A549 (cell line): ENCODE results near the gene ZFP62. TPM values are rescaled to one million over a fixed set of nuclear protein-coding genes. Genes with fewer than 3 reads are reported as not detected.

ENCODE experiments used
- ATAC-seq, 2 experiments: fragments of 200-7000 bp in 1 of 2; fragments of >200 bp in 1 of 2; cut with Nextera tagmentation in 1 of 2; cut with Tn5 transposase in 1 of 2; 3 replicates each; pipeline versions ENCODE4 v1.8.0 to v1.9.1; 2018 to 2020; ENCODE audit warnings: mild to moderate bottlenecking in 1 of 2, moderate library complexity in 1 of 2
- CTCF ChIA-PET: fragments of 300-600 bp; sonication (Branson Sonifier 250); formaldehyde crosslinking; extraction: SDS; loops from one replicate; lab custom pipeline; 2021; ENCODE audit warnings: antibody characterized with exemption, inconsistent platforms; lab: Yijun Ruan, JAX
- POLR2A ChIA-PET: fragments of 350-600 bp; formaldehyde crosslinking; extraction: SDS; loops from one replicate; lab custom pipeline; 2021; ENCODE audit warnings: antibody characterized with exemption, inconsistent platforms; lab: Yijun Ruan, JAX
- DNase-seq, 2 experiments: peaks; one replicate each; pipeline versions ENCODE4 v3.0.0 to v3.0.0-alpha.2; 2011 to 2016; ENCODE audit warnings: low read depth in 1 of 2, low spot score in 1 of 2
- FAIRE-seq: peaks from 2 replicates; lab custom pipeline; 2011; peaks lifted over from hg19 to GRCh38; lab: Jason Lieb, UNC
- H3K27ac ChIP-seq, 2 experiments: fragments of >200 bp; sonication (Bioruptor Twin); formaldehyde crosslinking; 3 replicates each; pipeline ENCODE4 v1.5.1; 2016 to 2017
- H3K4me1 ChIP-seq: fragments of >200 bp; sonication (Bioruptor Twin); formaldehyde crosslinking; 3 replicates; pipeline ENCODE4 v1.6.1; 2016
- H3K4me2 ChIP-seq: fragments of >200 bp; sonication (Bioruptor Twin); formaldehyde crosslinking; 3 replicates; pipeline ENCODE4 v1.6.1; 2016
- H3K4me3 ChIP-seq: fragments of >200 bp; sonication (Bioruptor Twin); formaldehyde crosslinking; 3 replicates; pipeline ENCODE4 v1.5.1; 2016
- H3K9me3 ChIP-seq: fragments of >200 bp; sonication (Bioruptor Twin); formaldehyde crosslinking; 3 replicates; pipeline ENCODE4 v1.6.1; 2016
- CEBPB ChIP-seq, 2 experiments: fragments of >200 bp in 1 of 2; sonication (Bioruptor Twin) in 1 of 2; formaldehyde crosslinking in 1 of 2; IDR thresholded peaks; 2 replicates each; pipeline ENCODE4 v1.6.1; 2012 to 2016
- CHD4 ChIP-seq: fragments of 200-600 bp; sonication (generic); IDR thresholded peaks from 2 replicates; pipeline ENCODE4 v1.6.1; 2016; ENCODE audit warnings: antibody characterized with exemption, mild to moderate bottlenecking, borderline replicate concordance
- EHF ChIP-seq: fragments of 250-450 bp; sonication (Bioruptor Pico); IDR thresholded peaks from 2 replicates; pipeline ENCODE4 v1.5.0; 2020; ENCODE audit warnings: mild to moderate bottlenecking
- FOSB ChIP-seq: fragments of 250-450 bp; sonication (Bioruptor Pico); IDR thresholded peaks from 2 replicates; pipeline ENCODE4 v1.5.0; 2020; ENCODE audit warnings: mild to moderate bottlenecking, moderate library complexity
- HEYL ChIP-seq: fragments of 250-450 bp; sonication (Bioruptor Pico); IDR thresholded peaks from 2 replicates; pipeline ENCODE4 v1.8.0; 2021; ENCODE audit warnings: mild to moderate bottlenecking, moderate library complexity
- HOXA7 ChIP-seq: fragments of 250-450 bp; sonication (Bioruptor Pico); IDR thresholded peaks from 2 replicates; pipeline ENCODE4 v1.5.0; 2020; ENCODE audit warnings: mild to moderate bottlenecking, moderate library complexity
- HOXB13 ChIP-seq: fragments of 250-450 bp; sonication (Bioruptor Pico); IDR thresholded peaks from 2 replicates; pipeline ENCODE4 v1.5.0; 2020; ENCODE audit warnings: low read depth, mild to moderate bottlenecking, moderate library complexity
- HOXB5 ChIP-seq: fragments of 250-450 bp; sonication (Bioruptor Pico); IDR thresholded peaks from 2 replicates; pipeline ENCODE4 v1.5.0; 2020; ENCODE audit warnings: mild to moderate bottlenecking, moderate library complexity
- JUNB ChIP-seq: fragments of >200 bp; sonication (Bioruptor Twin); formaldehyde crosslinking; IDR thresholded peaks from 2 replicates; pipeline ENCODE4 v1.6.1; 2016
- NFE2L2 ChIP-seq: fragments of 150-350 bp; conservative IDR thresholded peaks from 2 replicates; pipeline ENCODE4 v1.6.1; 2014; ENCODE audit warnings: low read length
- NPAS2 ChIP-seq: fragments of 250-450 bp; sonication (Bioruptor Pico); IDR thresholded peaks from 2 replicates; pipeline ENCODE4 v1.8.0; 2022; ENCODE audit warnings: mild to moderate bottlenecking, moderate library complexity, borderline replicate concordance
- PHF8 ChIP-seq: fragments of 200-600 bp; sonication (generic); IDR thresholded peaks from 2 replicates; pipeline ENCODE4 v1.6.1; 2016; ENCODE audit warnings: low read depth, mild to moderate bottlenecking, antibody characterized with exemption, moderate library complexity, borderline replicate concordance
- POLR2A ChIP-seq: IDR thresholded peaks from 2 replicates; pipeline ENCODE4 v1.6.1; 2012; ENCODE audit warnings: mild to moderate bottlenecking, low read length
- RAD21 ChIP-seq, 2 experiments: fragments of >200 bp in 1 of 2; sonication (Bioruptor Twin) in 1 of 2; formaldehyde crosslinking in 1 of 2; IDR thresholded peaks in 1 of 2; conservative IDR thresholded peaks in 1 of 2; 2 replicates in 1 of 2; 3 replicates in 1 of 2; pipeline ENCODE4 v1.6.1; 2012 to 2018; ENCODE audit warnings: inconsistent platforms in 1 of 2
- REST ChIP-seq: fragments of 200-600 bp; sonication (generic); IDR thresholded peaks from 2 replicates; pipeline ENCODE4 v1.6.1; 2016; ENCODE audit warnings: antibody characterized with exemption, mild to moderate bottlenecking, moderate library complexity
- RFX5 ChIP-seq: fragments of 450-650 bp; IDR thresholded peaks from 2 replicates; pipeline ENCODE4 v1.7.1; 2014; ENCODE audit warnings: antibody characterized with exemption, mild to moderate bottlenecking, moderate library complexity
- RNF2 ChIP-seq: fragments of 200-600 bp; sonication (generic); IDR thresholded peaks from 2 replicates; pipeline ENCODE4 v1.6.1; 2016; ENCODE audit warnings: low read depth, mild to moderate bottlenecking, antibody characterized with exemption, moderate library complexity, borderline replicate concordance
- SMC3 ChIP-seq: fragments of >200 bp; sonication (Bioruptor Twin); formaldehyde crosslinking; IDR thresholded peaks from 3 replicates; pipeline ENCODE4 v1.6.1; 2018; ENCODE audit warnings: inconsistent platforms
- SREBF2 ChIP-seq: fragments of 450-650 bp; IDR thresholded peaks from 2 replicates; pipeline ENCODE4 v1.6.1; 2014; ENCODE audit warnings: mild to moderate bottlenecking, moderate library complexity
- TFCP2L1 ChIP-seq: fragments of 250-450 bp; sonication (Bioruptor Pico); IDR thresholded peaks from 2 replicates; pipeline ENCODE4 v1.5.0; 2021; ENCODE audit warnings: mild to moderate bottlenecking
- ZC3H11A ChIP-seq: fragments of 450-650 bp; IDR thresholded peaks from 2 replicates; pipeline ENCODE4 v1.6.1; 2014; ENCODE audit warnings: antibody characterized with exemption, mild to moderate bottlenecking
- ZNF302 ChIP-seq: fragments of 250-450 bp; sonication (Bioruptor Pico); IDR thresholded peaks from 2 replicates; pipeline ENCODE4 v1.9.0; 2021; ENCODE audit warnings: inconsistent platforms, mild to moderate bottlenecking, moderate library complexity
- ZSCAN20 ChIP-seq: fragments of 250-450 bp; sonication (Bioruptor Pico); IDR thresholded peaks from 2 replicates; pipeline ENCODE4 v1.8.0; 2022; ENCODE audit warnings: mild to moderate bottlenecking, moderate library complexity
- WGBS: methylation state at CpG from one replicate; pipeline ENCODE4 v1.1.6; 2017; ENCODE audit errors: missing lambda C conversion rate; 5-methylcytosine and 5-hydroxymethylcytosine counted together
- polyA plus RNA-seq, 4 experiments: library from polyadenylated mRNA; depleted of rRNA in 3 of 4; stranded (reverse); fragments of >200 nt; fragmentation: RNase III in 1 of 4; extraction: RNeasy Plus Mini Kit Qiagen cat#74134 plus additional on column Dnase treatment in 1 of 4; gene quantifications; 2 replicates in 3 of 4; 3 replicates in 1 of 4; pipeline ENCODE4 v1.2.3, GENCODE V29; 2011 to 2017
- TF ChIP-seq, protein P1 (sequence below): fragments of >200 bp; sonication (Bioruptor Twin); formaldehyde crosslinking; IDR thresholded peaks from 3 replicates; pipeline ENCODE4 v1.5.1; 2016

Gene ZFP62
- polyA plus RNA-seq, 2 of the 4 experiments (the other 2 are of a cell fraction), result 13.9 to 23.4 TPM

- TF ChIP-seq SMC3, result 0 out of 3 replicates have a peak, but pooled peaks have one; percentile 14
- TF ChIP-seq, protein P1, sequence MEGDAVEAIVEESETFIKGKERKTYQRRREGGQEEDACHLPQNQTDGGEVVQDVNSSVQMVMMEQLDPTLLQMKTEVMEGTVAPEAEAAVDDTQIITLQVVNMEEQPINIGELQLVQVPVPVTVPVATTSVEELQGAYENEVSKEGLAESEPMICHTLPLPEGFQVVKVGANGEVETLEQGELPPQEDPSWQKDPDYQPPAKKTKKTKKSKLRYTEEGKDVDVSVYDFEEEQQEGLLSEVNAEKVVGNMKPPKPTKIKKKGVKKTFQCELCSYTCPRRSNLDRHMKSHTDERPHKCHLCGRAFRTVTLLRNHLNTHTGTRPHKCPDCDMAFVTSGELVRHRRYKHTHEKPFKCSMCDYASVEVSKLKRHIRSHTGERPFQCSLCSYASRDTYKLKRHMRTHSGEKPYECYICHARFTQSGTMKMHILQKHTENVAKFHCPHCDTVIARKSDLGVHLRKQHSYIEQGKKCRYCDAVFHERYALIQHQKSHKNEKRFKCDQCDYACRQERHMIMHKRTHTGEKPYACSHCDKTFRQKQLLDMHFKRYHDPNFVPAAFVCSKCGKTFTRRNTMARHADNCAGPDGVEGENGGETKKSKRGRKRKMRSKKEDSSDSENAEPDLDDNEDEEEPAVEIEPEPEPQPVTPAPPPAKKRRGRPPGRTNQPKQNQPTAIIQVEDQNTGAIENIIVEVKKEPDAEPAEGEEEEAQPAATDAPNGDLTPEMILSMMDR, result peak; percentile 51
- TF ChIP-seq POLR2A, result no peak
- no peak for TF ChIP-seq HOXB13 (CRISPR knock-in tag)
- TF ChIP-seq RAD21 (conservative IDR thresholded peaks at IDR 0.05 in 1 of 2, IDR thresholded peaks at IDR 0.05 in 1 of 2), result peak; percentile 35 to 43; a peak in 3 of 5 replicates
- TF ChIP-seq RFX5, result no peak
- no peak for TF ChIP-seq TFCP2L1 (CRISPR knock-in tag)
- TF ChIP-seq ZNF302 (CRISPR knock-in tag), result no peak
- Histone ChIP-seq H3K4me3 (peak overlapping the region; percentile 95), H3K9me3 (peaks cover 6% of the 10 kb centered on the region; the same call in 2 of the 3 replicates), H3K27ac (peak overlapping the region; percentile 97 to 98), H3K4me2 (peak overlapping the region; percentile 96), H3K4me1 (peaks cover 11% of the 10 kb centered on the region)
- CTCF ChIA-PET, result interaction anchor here (0.6 to 1.3 kb wide), 5 partner anchors 9 to 322 kb away, joined by 3 to 5 read pairs (median 3); no protein-coding TSS in a partner anchor
- POLR2A ChIA-PET, result interaction anchor here (0.6 to 1.8 kb wide), 19 partner anchors 13 to 399 kb away, joined by 3 to 15 read pairs (median 5); partner anchors contain the start of gene MGAT1
- WGBS, result 3% methylated on average over 18 of the region's 18 CpGs
- peak; percentile 79 to 81 for ATAC-seq
- no peak for FAIRE-seq
- peak; percentile 62 to 82 for DNase-seq
These were observed 696 bp downstream of the ZFP62 start for GRCh38 chr5:180860273-180860886.

GRCh38 chr5:180858586-180858985 is 2.5 kb downstream of the ZFP62 start:
- WGBS, result 93% methylated on average over 6 of the region's 6 CpGs
- H3K4me3 ChIP-seq, result no peak overlapping the region
- H3K27ac ChIP-seq, result no peak overlapping the region
- peaks cover 17% of the 10 kb centered on the region for H3K9me3 ChIP-seq
- ATAC-seq, result no peak
- ChIA-PET POLR2A (no interaction called here), CTCF (interaction anchor here (0.9 to 1.8 kb wide), 2 partner anchors 10 to 74 kb away, joined by 3 to 4 read pairs; no protein-coding TSS in a partner anchor)
- no peak for FAIRE-seq
- no peak overlapping the region for H3K4me2 ChIP-seq
- DNase-seq, result no peak
- TF ChIP-seq SREBF2 (no peak), JUNB (no peak)
- peaks cover 7% of the 10 kb centered on the region; the same call in 2 of the 3 replicates for H3K4me1 ChIP-seq

DNA sequence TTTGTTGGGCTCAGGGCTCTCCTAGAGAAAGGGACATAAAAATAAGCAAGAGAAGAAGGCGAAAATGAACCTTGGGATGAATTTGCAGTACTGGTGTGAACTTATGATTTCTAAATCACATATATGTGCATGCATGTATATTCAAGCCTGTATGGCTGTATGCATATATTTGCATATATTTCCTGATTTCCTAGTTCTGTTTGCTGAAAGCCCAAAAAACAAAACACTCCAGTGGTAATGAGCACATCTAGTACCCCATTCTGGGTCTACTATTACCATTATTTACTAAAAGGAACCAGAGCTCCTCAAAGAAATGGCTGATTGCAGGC is 7.3 kb downstream of the ZFP62 start:
- Histone ChIP-seq H3K4me1 (no peaks in the 10 kb centered on the region), H3K4me2 (no peak overlapping the region), H3K9me3 (peaks cover 65% of the 10 kb centered on the region), H3K27ac (no peak overlapping the region), H3K4me3 (no peak overlapping the region)
- ATAC-seq (no peak), FAIRE-seq (no peak), DNase-seq (no peak)
- TF ChIP-seq NPAS2 (CRISPR knock-in tag) (no peak), ZNF302 (CRISPR knock-in tag) (no peak), ZC3H11A (no peak), RNF2 (no peak), HOXA7 (no peak), HEYL (CRISPR knock-in tag) (no peak), ZSCAN20 (CRISPR knock-in tag) (no peak), CEBPB (IDR thresholded peaks at IDR 0.05) (no peak), SMC3 (no peak), NFE2L2 (no peak), CHD4 (no peak), REST (no peak), TFCP2L1 (CRISPR knock-in tag) (no peak), PHF8 (no peak), FOSB (CRISPR knock-in tag) (no peak), HOXB5 (CRISPR knock-in tag) (no peak), EHF (CRISPR knock-in tag) (no peak)
- TF ChIP-seq, protein P1, result no peak
- ChIA-PET CTCF (no interaction called here), POLR2A (no interaction called here)
- 86% methylated on average over 1 of the region's 1 CpG for WGBS
